ENCODE measurements around the gene PARVB.

DNA sequence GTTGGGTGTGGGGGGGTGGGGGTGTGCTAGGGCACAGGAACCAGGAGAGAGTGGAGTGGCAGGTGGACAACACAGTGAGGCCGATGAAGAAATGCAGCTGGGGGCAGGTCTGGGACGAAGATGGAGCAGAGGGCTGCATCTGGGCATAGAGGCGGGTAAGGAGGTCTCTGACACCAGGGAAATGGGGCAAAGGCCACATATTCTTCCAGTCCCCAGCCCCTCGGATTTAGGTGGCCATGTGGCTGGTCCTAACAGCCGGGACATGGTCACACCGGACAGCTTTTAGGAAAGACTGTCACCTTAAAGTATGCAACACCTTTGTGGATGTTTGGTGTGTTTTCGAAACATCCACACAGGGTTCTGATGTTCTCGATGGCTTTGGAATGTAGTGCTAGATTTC is 151.6 kb downstream of the PARVB start:
- TF ChIP-seq, protein P1, sequence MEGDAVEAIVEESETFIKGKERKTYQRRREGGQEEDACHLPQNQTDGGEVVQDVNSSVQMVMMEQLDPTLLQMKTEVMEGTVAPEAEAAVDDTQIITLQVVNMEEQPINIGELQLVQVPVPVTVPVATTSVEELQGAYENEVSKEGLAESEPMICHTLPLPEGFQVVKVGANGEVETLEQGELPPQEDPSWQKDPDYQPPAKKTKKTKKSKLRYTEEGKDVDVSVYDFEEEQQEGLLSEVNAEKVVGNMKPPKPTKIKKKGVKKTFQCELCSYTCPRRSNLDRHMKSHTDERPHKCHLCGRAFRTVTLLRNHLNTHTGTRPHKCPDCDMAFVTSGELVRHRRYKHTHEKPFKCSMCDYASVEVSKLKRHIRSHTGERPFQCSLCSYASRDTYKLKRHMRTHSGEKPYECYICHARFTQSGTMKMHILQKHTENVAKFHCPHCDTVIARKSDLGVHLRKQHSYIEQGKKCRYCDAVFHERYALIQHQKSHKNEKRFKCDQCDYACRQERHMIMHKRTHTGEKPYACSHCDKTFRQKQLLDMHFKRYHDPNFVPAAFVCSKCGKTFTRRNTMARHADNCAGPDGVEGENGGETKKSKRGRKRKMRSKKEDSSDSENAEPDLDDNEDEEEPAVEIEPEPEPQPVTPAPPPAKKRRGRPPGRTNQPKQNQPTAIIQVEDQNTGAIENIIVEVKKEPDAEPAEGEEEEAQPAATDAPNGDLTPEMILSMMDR (IDR thresholded peaks at IDR 0.05; ENCODE audit: low read depth, low read length) = no peak
- TF ChIP-seq EZH2phosphoT487 (IDR thresholded peaks at IDR 0.05; ENCODE audit: low read depth) = no peak
